ENCODE results near the gene MAD1L1.
"Not testable (repeated sequence)": the region's sequence is repeated elsewhere in the genome, so short reads cannot be mapped to it uniquely, and the experiment has no call there.

Gene MAD1L1

DNA sequence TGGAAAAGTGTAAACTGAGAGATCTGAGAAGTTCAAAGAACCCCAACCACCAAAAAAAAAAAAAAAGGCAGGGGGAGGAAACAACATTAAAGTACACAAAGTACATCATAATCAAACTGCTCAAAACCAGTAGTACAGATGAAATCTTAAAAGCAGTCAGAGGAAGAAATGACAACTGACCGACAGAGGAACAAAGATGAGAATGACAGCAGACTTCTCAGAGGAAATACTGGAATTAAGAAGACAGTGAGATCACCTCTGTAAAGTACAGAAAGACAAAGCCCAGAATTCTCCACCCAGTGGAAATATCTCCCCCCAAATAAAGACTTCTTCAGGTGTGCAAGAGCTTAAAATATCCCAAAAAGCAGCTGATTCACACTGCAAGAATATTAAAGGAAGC, 403.1 kb downstream of the MAD1L1 start:
- H3K27ac ChIP-seq = not testable (repeated sequence)

- H3K27ac ChIP-seq = no peak overlapping the region
- no peak for TF ChIP-seq ZFX (IDR thresholded peaks at IDR 0.05)
- no peak for TF ChIP-seq CTCF (conservative IDR thresholded peaks at IDR 0.05)
Measured at GRCh38 chr7:1829111-1829510, 403.6 kb downstream of the MAD1L1 start.

DNA sequence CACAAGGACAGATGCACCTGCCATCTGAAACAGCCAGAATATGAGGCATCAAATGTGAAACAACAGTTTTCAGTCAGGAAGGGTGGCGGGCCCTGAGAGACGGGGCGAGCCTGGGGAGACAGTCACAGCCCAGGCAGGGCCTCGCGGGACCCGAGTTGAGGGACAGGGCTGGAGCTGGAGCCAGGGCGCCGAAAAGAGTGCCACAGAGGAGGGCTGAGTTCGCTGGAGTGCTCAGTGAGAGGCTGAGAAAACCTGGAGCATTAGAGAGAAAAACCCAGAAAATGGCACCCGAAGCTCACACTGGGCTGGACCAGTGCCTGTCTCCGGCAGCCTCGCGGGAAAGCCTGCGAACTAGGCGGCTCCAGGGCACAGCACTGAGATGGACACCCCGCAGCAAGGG, 404.6 kb downstream of the MAD1L1 start:
- not testable (repeated sequence) for H3K27ac ChIP-seq

GRCh38 chr7:1827521-1827981, 405.2 kb downstream of the MAD1L1 start:
- not testable (repeated sequence) for H3K27ac ChIP-seq

GRCh38 chr7:1826931-1827330, 405.8 kb downstream of the MAD1L1 start:
- H3K27ac ChIP-seq = not testable (repeated sequence)

GRCh38 chr7:1825897-1826741, 406.6 kb downstream of the MAD1L1 start:
- TF ChIP-seq ZFX (IDR thresholded peaks at IDR 0.05) = no peak
- no peak for TF ChIP-seq CTCF (conservative IDR thresholded peaks at IDR 0.05)
- H3K27ac ChIP-seq = no peak overlapping the region

GRCh38 chr7:1825647-1825896, 407.2 kb downstream of the MAD1L1 start:
- not testable (repeated sequence) for H3K27ac ChIP-seq

DNA sequence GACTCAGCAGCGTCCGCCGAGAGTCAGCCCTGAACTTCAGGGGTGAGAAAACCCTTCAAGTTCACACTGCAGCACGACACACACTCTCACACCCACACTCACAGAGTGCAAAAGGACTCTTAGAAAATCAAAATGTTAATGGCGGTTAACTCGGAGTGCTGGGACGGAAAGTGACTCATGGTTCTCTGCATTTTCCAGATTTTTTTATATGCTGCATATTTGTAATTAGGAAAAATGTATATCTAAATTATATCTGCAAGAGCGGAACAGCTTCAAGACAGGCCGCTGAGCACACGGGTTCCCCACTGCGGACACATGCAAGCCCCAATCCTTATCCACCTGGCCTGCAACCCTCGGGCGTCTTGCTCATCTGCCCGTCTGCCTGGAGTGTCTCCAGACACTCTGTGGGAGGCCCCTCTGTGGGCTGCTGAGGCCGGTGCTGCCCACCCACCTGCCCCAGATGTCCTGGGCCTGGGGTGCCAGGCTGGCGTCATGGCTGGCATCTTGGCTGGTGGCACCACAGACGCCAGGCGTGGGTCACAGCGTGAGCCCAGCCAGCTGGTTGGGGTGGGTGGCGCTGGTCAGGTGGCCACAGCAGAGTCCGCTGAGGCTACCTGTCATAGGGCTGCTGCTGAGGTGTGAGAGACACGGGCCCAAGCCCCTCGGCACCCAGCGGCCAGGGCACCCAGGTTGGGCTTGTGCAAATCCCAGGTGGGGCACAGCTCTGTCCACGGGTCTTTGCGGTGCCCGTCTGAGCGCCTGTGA, 407.7 kb downstream of the MAD1L1 start:
- not testable (repeated sequence) for H3K27ac ChIP-seq

DNA sequence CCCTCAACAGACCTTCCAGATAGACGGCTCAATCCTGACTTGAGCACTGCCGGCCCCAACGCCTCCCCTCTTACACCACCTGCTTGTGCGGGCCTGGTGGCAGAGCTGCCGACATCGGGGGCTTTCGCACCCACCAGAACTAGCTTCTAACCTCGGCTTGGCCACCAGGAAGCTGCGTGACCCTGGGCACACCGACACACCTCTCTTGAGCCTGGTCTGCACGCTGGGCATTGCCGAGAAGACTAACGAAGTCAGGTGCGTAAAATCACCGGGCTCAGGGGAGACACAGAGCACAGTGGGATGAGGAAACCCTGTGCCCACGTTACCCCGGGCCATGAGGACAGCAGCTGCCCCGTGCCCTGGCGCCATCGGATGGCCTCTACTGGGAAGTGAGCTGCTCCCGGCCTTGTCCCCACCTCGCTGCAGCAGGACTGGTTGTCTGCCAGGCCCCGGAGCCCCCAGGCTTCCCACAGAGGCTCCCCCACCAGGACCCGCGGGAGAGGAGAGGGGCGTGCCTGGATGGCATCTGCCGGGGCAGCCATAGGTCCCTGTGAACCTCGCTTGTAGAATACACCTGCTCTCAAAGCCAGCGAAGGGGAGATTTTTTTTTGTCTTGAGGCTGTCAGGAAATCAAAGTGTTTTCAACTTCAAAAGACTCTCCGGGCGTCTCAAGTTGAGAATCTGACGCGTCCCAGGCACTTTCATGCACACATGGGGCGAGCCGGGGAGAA, 408.4 kb downstream of the MAD1L1 start:
- H3K27ac ChIP-seq = not testable (repeated sequence)

GRCh38 chr7:1823376-1824150, 409.2 kb downstream of the MAD1L1 start:
- H3K27ac ChIP-seq = no peak overlapping the region
- no peak for TF ChIP-seq CTCF (conservative IDR thresholded peaks at IDR 0.05)
- no peak for TF ChIP-seq ZFX (IDR thresholded peaks at IDR 0.05)

DNA sequence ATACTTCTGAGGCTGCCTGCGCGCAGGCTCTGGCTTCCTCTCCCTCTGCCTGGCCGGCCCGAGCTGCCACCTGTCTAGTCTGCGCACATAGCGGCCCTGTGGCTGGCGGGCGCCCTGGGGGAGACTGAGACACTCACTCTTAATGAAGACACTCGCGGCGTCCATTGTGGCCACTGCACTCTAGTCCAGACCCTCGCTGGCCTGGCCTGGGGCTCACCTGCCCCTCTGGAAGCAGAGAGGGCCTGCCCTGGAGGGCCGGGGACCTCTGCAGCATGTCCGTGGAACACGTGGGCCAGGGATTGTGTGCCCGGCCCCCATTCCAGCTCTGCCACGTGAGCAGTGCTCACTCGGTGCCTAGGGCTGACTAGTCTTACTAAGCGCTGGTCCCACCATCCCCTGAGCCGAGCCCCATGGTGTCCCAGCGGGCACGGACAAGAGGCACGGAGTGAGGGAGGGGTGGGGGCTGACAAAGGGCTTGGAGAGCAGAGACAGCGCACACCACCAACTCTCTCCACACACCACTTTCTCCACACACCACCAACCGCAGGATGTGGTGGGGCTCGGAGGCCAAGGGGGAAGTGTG, 413.4 kb downstream of the MAD1L1 start:
- H3K27ac ChIP-seq = no peak overlapping the region
- TF ChIP-seq ZFX (IDR thresholded peaks at IDR 0.05) = no peak
- TF ChIP-seq CTCF (conservative IDR thresholded peaks at IDR 0.05) = no peak

All from C4-2B (cell line).